Measurements from ENCODE around the gene ZNHIT3.

- TF ChIP-seq CTCF (IDR thresholded peaks at IDR 0.05), result no peak
- TF ChIP-seq POLR2A (IDR thresholded peaks at IDR 0.05), result no peak
These were observed 27.4 kb upstream of the ZNHIT3 start for GRCh38 chr17:36459045-36459444.

All from suprapubic skin (tissue), 3 donors.